IPS-18a (cell line): ENCODE data around the gene PPM1L.
"Not testable (repeated sequence)": the region's sequence is repeated elsewhere in the genome, so short reads cannot be mapped to it uniquely, and the experiment has no call there.

Source experiments
- H3K27ac ChIP-seq: one replicate; pipeline ENCODE4 v1.5.1; 2013; ENCODE audit warnings: low read length
- H3K27me3 ChIP-seq: one replicate; pipeline ENCODE4 v1.6.1; 2013; ENCODE audit warnings: mild to moderate bottlenecking, low read length; ENCODE audit not compliant: control insufficient read depth, insufficient read depth
- H3K36me3 ChIP-seq: one replicate; pipeline ENCODE4 v1.6.1; 2013; ENCODE audit warnings: low read depth, low read length; ENCODE audit not compliant: control insufficient read depth
- H3K4me1 ChIP-seq: one replicate; pipeline ENCODE4 v1.6.1; 2013; ENCODE audit warnings: low read depth, low read length; ENCODE audit not compliant: control insufficient read depth
- H3K4me3 ChIP-seq: one replicate; pipeline ENCODE4 v1.5.1; 2013; ENCODE audit warnings: low read length
- H3K9ac ChIP-seq: one replicate; pipeline ENCODE4 v1.6.1; 2013; ENCODE audit warnings: mild to moderate bottlenecking, low read length, moderate library complexity
- H3K9me3 ChIP-seq: one replicate; pipeline ENCODE4 v1.6.1; 2013; ENCODE audit warnings: low read depth, low read length; ENCODE audit not compliant: control insufficient read depth

Gene PPM1L

GRCh38 chr3:160996811-160997210 lies 240.8 kb downstream of the PPM1L start:
- Histone ChIP-seq H3K27ac (no peak overlapping the region), H3K9me3 (no peaks in the 10 kb centered on the region), H3K4me1 (peaks cover 7% of the 10 kb centered on the region), H3K4me3 (no peak overlapping the region), H3K9ac (no peak overlapping the region), H3K36me3 (no peaks in the 10 kb centered on the region), H3K27me3 (no peaks in the 10 kb centered on the region)

GRCh38 chr3:160998581-160998980 lies 242.6 kb downstream of the PPM1L start:
- peaks cover 7% of the 10 kb centered on the region for H3K4me1 ChIP-seq
- H3K27me3 ChIP-seq, result no peaks in the 10 kb centered on the region
- no peak overlapping the region for H3K27ac ChIP-seq
- no peaks in the 10 kb centered on the region for H3K9me3 ChIP-seq
- H3K4me3 ChIP-seq, result no peak overlapping the region
- H3K9ac ChIP-seq, result no peak overlapping the region
- no peaks in the 10 kb centered on the region for H3K36me3 ChIP-seq

GRCh38 chr3:160999274-160999673 lies 243.2 kb downstream of the PPM1L start:
- Histone ChIP-seq H3K4me1 (peaks cover 7% of the 10 kb centered on the region), H3K27me3 (no peaks in the 10 kb centered on the region), H3K36me3 (no peaks in the 10 kb centered on the region), H3K9me3 (no peaks in the 10 kb centered on the region), H3K9ac (no peak overlapping the region), H3K27ac (no peak overlapping the region), H3K4me3 (no peak overlapping the region)

GRCh38 chr3:161008086-161008485 lies 252.1 kb downstream of the PPM1L start:
- H3K9ac ChIP-seq, result no peak overlapping the region
- H3K27ac ChIP-seq, result no peak overlapping the region
- no peaks in the 10 kb centered on the region for H3K27me3 ChIP-seq
- no peak overlapping the region for H3K4me3 ChIP-seq
- H3K9me3 ChIP-seq, result no peaks in the 10 kb centered on the region
- no peaks in the 10 kb centered on the region for H3K4me1 ChIP-seq
- no peaks in the 10 kb centered on the region for H3K36me3 ChIP-seq

GRCh38 chr3:161010151-161010550 lies 254.1 kb downstream of the PPM1L start:
- not testable (repeated sequence) for H3K9ac ChIP-seq, H3K36me3 ChIP-seq, H3K4me1 ChIP-seq, H3K9me3 ChIP-seq, H3K27ac ChIP-seq, H3K4me3 ChIP-seq, H3K27me3 ChIP-seq

GRCh38 chr3:161014843-161015749 lies 259.1 kb downstream of the PPM1L start:
- no peaks in the 10 kb centered on the region for H3K27me3 ChIP-seq
- H3K9ac ChIP-seq, result no peak overlapping the region
- no peak overlapping the region for H3K4me3 ChIP-seq
- H3K4me1 ChIP-seq, result no peaks in the 10 kb centered on the region
- no peaks in the 10 kb centered on the region for H3K9me3 ChIP-seq
- no peak overlapping the region for H3K27ac ChIP-seq
- no peaks in the 10 kb centered on the region for H3K36me3 ChIP-seq

GRCh38 chr3:161016417-161017313 lies 260.6 kb downstream of the PPM1L start:
- H3K36me3 ChIP-seq, result no peaks in the 10 kb centered on the region
- H3K4me1 ChIP-seq, result no peaks in the 10 kb centered on the region
- H3K4me3 ChIP-seq, result no peak overlapping the region
- no peak overlapping the region for H3K27ac ChIP-seq
- no peaks in the 10 kb centered on the region for H3K9me3 ChIP-seq
- H3K27me3 ChIP-seq, result no peaks in the 10 kb centered on the region
- H3K9ac ChIP-seq, result no peak overlapping the region

GRCh38 chr3:161017971-161018370 lies 261.9 kb downstream of the PPM1L start:
- Histone ChIP-seq H3K4me3 (no peak overlapping the region), H3K27me3 (no peaks in the 10 kb centered on the region), H3K4me1 (no peaks in the 10 kb centered on the region), H3K36me3 (no peaks in the 10 kb centered on the region), H3K9ac (no peak overlapping the region), H3K27ac (no peak overlapping the region), H3K9me3 (peaks cover 3% of the 10 kb centered on the region)

GRCh38 chr3:161020256-161020655 lies 264.2 kb downstream of the PPM1L start:
- no peaks in the 10 kb centered on the region for H3K36me3 ChIP-seq
- no peaks in the 10 kb centered on the region for H3K4me1 ChIP-seq
- no peaks in the 10 kb centered on the region for H3K27me3 ChIP-seq
- no peak overlapping the region for H3K27ac ChIP-seq
- no peak overlapping the region for H3K4me3 ChIP-seq
- no peak overlapping the region for H3K9ac ChIP-seq
- peaks cover 8% of the 10 kb centered on the region for H3K9me3 ChIP-seq

GRCh38 chr3:161025911-161026310 lies 269.9 kb downstream of the PPM1L start:
- Histone ChIP-seq H3K36me3 (no peaks in the 10 kb centered on the region), H3K27me3 (no peaks in the 10 kb centered on the region), H3K4me1 (peaks cover 9% of the 10 kb centered on the region), H3K27ac (no peak overlapping the region), H3K9ac (no peak overlapping the region), H3K9me3 (peaks cover 8% of the 10 kb centered on the region), H3K4me3 (no peak overlapping the region)

GRCh38 chr3:161026612-161027510 lies 270.8 kb downstream of the PPM1L start:
- H3K27ac ChIP-seq, result no peak overlapping the region
- no peak overlapping the region for H3K4me3 ChIP-seq
- no peaks in the 10 kb centered on the region for H3K36me3 ChIP-seq
- H3K9ac ChIP-seq, result no peak overlapping the region
- H3K27me3 ChIP-seq, result no peaks in the 10 kb centered on the region
- peaks cover 8% of the 10 kb centered on the region for H3K9me3 ChIP-seq
- H3K4me1 ChIP-seq, result peaks cover 9% of the 10 kb centered on the region
